ENCODE results near the gene NRBF2. TPM values are rescaled to one million over a fixed set of nuclear protein-coding genes. Genes with fewer than 3 reads are reported as not detected.

The NRBF2 gene
- total and polyA plus RNA-seq, 2 of the 4 experiments (the other 2 are of a cell fraction): 19.9 to 20.6 TPM

- no peak for TF ChIP-seq RAD21 (IDR thresholded peaks at IDR 0.05; ENCODE audit: low read length)
- no peak for TF ChIP-seq BHLHE40 (IDR thresholded peaks at IDR 0.05; ENCODE audit: low read depth, low read length)
- TF ChIP-seq NFE2L2 (IDR thresholded peaks at IDR 0.05; ENCODE audit: low read depth, low read length): no peak
- no peak for TF ChIP-seq SMC3 (IDR thresholded peaks at IDR 0.05; ENCODE audit: low read depth, low read length)
- TF ChIP-seq CEBPB (IDR thresholded peaks at IDR 0.05; ENCODE audit: low read depth, low read length): no peak
- no peak for TF ChIP-seq RFX5 (IDR thresholded peaks at IDR 0.05; ENCODE audit: low read depth, low read length)
- no peak for TF ChIP-seq MAFK (IDR thresholded peaks at IDR 0.05; ENCODE audit: low read depth, low read length)
- TF ChIP-seq FOS (IDR thresholded peaks at IDR 0.05; ENCODE audit: low read depth, low read length): no peak
- no peak for TF ChIP-seq CHD1 (IDR thresholded peaks at IDR 0.05; ENCODE audit: low read depth, low read length)
- no peak for TF ChIP-seq POLR2A (IDR thresholded peaks at IDR 0.05; ENCODE audit: low read depth, low read length)
- TF ChIP-seq, protein P1, sequence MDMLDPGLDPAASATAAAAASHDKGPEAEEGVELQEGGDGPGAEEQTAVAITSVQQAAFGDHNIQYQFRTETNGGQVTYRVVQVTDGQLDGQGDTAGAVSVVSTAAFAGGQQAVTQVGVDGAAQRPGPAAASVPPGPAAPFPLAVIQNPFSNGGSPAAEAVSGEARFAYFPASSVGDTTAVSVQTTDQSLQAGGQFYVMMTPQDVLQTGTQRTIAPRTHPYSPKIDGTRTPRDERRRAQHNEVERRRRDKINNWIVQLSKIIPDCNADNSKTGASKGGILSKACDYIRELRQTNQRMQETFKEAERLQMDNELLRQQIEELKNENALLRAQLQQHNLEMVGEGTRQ (IDR thresholded peaks at IDR 0.05; ENCODE audit: low read depth, low read length): no peak
- no peak for TF ChIP-seq MAZ (IDR thresholded peaks at IDR 0.05; ENCODE audit: borderline replicate concordance, low read depth, low read length)
- no peak for TF ChIP-seq CTCF (conservative IDR thresholded peaks at IDR 0.05; ENCODE audit: low read depth, low read length)
- TF ChIP-seq ELK1 (IDR thresholded peaks at IDR 0.05; ENCODE audit: borderline replicate concordance, low read depth, low read length): no peak
- TF ChIP-seq RCOR1 (IDR thresholded peaks at IDR 0.05; ENCODE audit: insufficient replicate concordance, low read length): no peak
- no peak for TF ChIP-seq MXI1 (IDR thresholded peaks at IDR 0.05; ENCODE audit: borderline replicate concordance, low read depth, low read length)
Measured at GRCh38 chr10:63129888-63130287, 3.2 kb upstream of the NRBF2 start.

More at GRCh38 chr10:63129888-63130287, 3.2 kb upstream of the NRBF2 start:
- H4K5ac ChIP-seq (ENCODE audit: low read depth, low read length): no peak overlapping the region
- H3K14ac ChIP-seq (replicated peaks; ENCODE audit: low read depth, low read length): no peak overlapping the region
- dilution Hi-C loops (cut with HindIII; ENCODE audit: low sequenced_read_pairs, unreplicated experiment) (no loop called here), intact Hi-C loops (cut with micrococcal nuclease) (no loop called here), in situ Hi-C loops (cut with MboI; ENCODE audit: low sequenced_read_pairs) (loop anchor here (25.0 kb wide), 1 partner anchor 1043 kb away; no protein-coding TSS in a partner anchor)
- WGBS, 2 experiments (ENCODE audit: extremely low coverage in 2 of 2, insufficient read length in 1 of 2): no CpG with 5 or more reads among the region's 6 CpGs
- H3K27ac ChIP-seq (ENCODE audit: insufficient read depth, low read length): no peak overlapping the region
- no peak overlapping the region for H2BK120ac ChIP-seq (ENCODE audit: low read depth, low read length)
- H3K9me1 ChIP-seq (ENCODE audit: insufficient read depth, low read length): no peaks in the 10 kb centered on the region
- no peak for ATAC-seq (ENCODE audit: low read depth)
- peaks cover 2% of the 10 kb centered on the region; the same call in 1 of the 2 replicates for H3K4me1 ChIP-seq (ENCODE audit: control insufficient read depth, insufficient read depth, low read length)
- no peak overlapping the region for H3K56ac ChIP-seq (ENCODE audit: extremely low read depth, insufficient read depth, low read length)
- H3K4ac ChIP-seq (ENCODE audit: low read depth, low read length): no peak overlapping the region
- H2BK15ac ChIP-seq (ENCODE audit: low read depth, low read length): no peak overlapping the region
- H3K23ac ChIP-seq (ENCODE audit: low read depth, low read length): no peak overlapping the region
- no TSS peak for BruUV-seq (replicated peaks)
- no peak overlapping the region for H3K4me3 ChIP-seq (ENCODE audit: insufficient read depth, low read depth, low read length)
- no peak overlapping the region for H4K91ac ChIP-seq (ENCODE audit: insufficient read depth, low read depth, low read length)
- H2AK5ac ChIP-seq (ENCODE audit: low read depth, low read length): no peak overlapping the region
- H2BK20ac ChIP-seq (ENCODE audit: low read depth, low read length): no peak overlapping the region
- POLR2A ChIA-PET (ENCODE audit: unreplicated experiment): no interaction called here
- no peak overlapping the region for H2AFZ ChIP-seq (replicated peaks; ENCODE audit: low read length, poor library complexity)
- no peaks in the 10 kb centered on the region for H3K9me3 ChIP-seq (ENCODE audit: control insufficient read depth, insufficient read depth, low read length)
- no peak overlapping the region for H2BK5ac ChIP-seq (ENCODE audit: low read depth, low read length, poor library complexity, severe bottlenecking)
- no peak overlapping the region for H2AK9ac ChIP-seq (replicated peaks; ENCODE audit: low read depth, low read length, poor library complexity)
- no peaks in the 10 kb centered on the region for H3K27me3 ChIP-seq (ENCODE audit: control insufficient read depth, insufficient read depth, low read length)
- H4K8ac ChIP-seq (ENCODE audit: low read depth in 2 of 2, low read length in 2 of 2): no peak overlapping the region; a peak in 1 of 4 replicates
- no peak overlapping the region for H3K4me2 ChIP-seq (ENCODE audit: low read depth, low read length)
- no peaks in the 10 kb centered on the region for H3K36me3 ChIP-seq (ENCODE audit: control insufficient read depth, insufficient read depth, low read length)
- H3K18ac ChIP-seq (ENCODE audit: low read depth, low read length): no peak overlapping the region
- peaks cover 5 to 12% of the 10 kb centered on the region in 2 experiments; a peak in 2 of 4 replicates for H3K79me1 ChIP-seq (ENCODE audit: low read depth in 1 of 2, low read length in 2 of 2)
- CTCF ChIA-PET: no interaction called here
- H3K9ac ChIP-seq (ENCODE audit: low read depth, low read length): no peak overlapping the region
- DNase-seq: no peak
- H4K20me1 ChIP-seq (ENCODE audit: insufficient read depth, low read length): no peaks in the 10 kb centered on the region

Data from IMR-90 (cell line).